ENCODE results near the gene JMJD1C. TPM values are rescaled to one million over a fixed set of nuclear protein-coding genes. Genes with fewer than 3 reads are reported as not detected.
"Not testable (repeated sequence)": the region's sequence is repeated elsewhere in the genome, so short reads cannot be mapped to it uniquely, and the experiment has no call there.

JMJD1C gene
- total RNA-seq, 4 donors from 2014 or later = 92.0 to 153 (median 124) TPM

- DNase-seq = no peak
- TF ChIP-seq POLR2A (IDR thresholded peaks at IDR 0.05) = no peak
- TF ChIP-seq, protein P1, sequence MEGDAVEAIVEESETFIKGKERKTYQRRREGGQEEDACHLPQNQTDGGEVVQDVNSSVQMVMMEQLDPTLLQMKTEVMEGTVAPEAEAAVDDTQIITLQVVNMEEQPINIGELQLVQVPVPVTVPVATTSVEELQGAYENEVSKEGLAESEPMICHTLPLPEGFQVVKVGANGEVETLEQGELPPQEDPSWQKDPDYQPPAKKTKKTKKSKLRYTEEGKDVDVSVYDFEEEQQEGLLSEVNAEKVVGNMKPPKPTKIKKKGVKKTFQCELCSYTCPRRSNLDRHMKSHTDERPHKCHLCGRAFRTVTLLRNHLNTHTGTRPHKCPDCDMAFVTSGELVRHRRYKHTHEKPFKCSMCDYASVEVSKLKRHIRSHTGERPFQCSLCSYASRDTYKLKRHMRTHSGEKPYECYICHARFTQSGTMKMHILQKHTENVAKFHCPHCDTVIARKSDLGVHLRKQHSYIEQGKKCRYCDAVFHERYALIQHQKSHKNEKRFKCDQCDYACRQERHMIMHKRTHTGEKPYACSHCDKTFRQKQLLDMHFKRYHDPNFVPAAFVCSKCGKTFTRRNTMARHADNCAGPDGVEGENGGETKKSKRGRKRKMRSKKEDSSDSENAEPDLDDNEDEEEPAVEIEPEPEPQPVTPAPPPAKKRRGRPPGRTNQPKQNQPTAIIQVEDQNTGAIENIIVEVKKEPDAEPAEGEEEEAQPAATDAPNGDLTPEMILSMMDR (IDR thresholded peaks at IDR 0.05) = no peak
- Histone ChIP-seq H3K4me1 (peaks cover 0 to 40% (median 19%) of the 10 kb centered on the region in 4 donors), H3K4me3 (no peak overlapping the region), H3K36me3 (no peaks in the 10 kb centered on the region), H3K27ac (peak overlapping the region in 2 of 4 donors; percentile 50 to 60), H3K27me3 (no peaks in the 10 kb centered on the region), H3K9me3 (no peaks in the 10 kb centered on the region)
Observed at GRCh38 chr10:63240807-63241206, 225.0 kb downstream of the JMJD1C start.

- no peak overlapping the region for H3K27ac ChIP-seq
- no peaks in the 10 kb centered on the region for H3K9me3 ChIP-seq
- TF ChIP-seq, protein P1 (IDR thresholded peaks at IDR 0.05) = no peak
- TF ChIP-seq POLR2A (IDR thresholded peaks at IDR 0.05) = no peak
- peaks cover 0 to 41% (median 19%) of the 10 kb centered on the region in 4 donors for H3K4me1 ChIP-seq
- DNase-seq = no peak
- H3K36me3 ChIP-seq = no peaks in the 10 kb centered on the region
- H3K27me3 ChIP-seq = no peaks in the 10 kb centered on the region
- H3K4me3 ChIP-seq = no peak overlapping the region
Observed at GRCh38 chr10:63238501-63238900, 227.3 kb downstream of the JMJD1C start.

- peaks cover 0 to 39% (median 17%) of the 10 kb centered on the region in 4 donors for H3K4me1 ChIP-seq
- H3K9me3 ChIP-seq = no peaks in the 10 kb centered on the region
- peak overlapping the region; percentile 45 to 86 (median 68) for H3K27ac ChIP-seq
Observed at GRCh38 chr10:63237396-63237795, 228.4 kb downstream of the JMJD1C start.

GRCh38 chr10:63236113-63236935 lies 229.5 kb downstream of the JMJD1C start:
- peak overlapping the region; percentile 28 to 86 (median 68) for H3K27ac ChIP-seq
- H3K36me3 ChIP-seq = no peaks in the 10 kb centered on the region
- TF ChIP-seq, protein P1 (IDR thresholded peaks at IDR 0.05) = no peak
- no peak for TF ChIP-seq POLR2A (IDR thresholded peaks at IDR 0.05)
- peaks cover 0 to 34% (median 12%) of the 10 kb centered on the region in 4 donors for H3K4me1 ChIP-seq
- no peak overlapping the region for H3K4me3 ChIP-seq
- no peaks in the 10 kb centered on the region for H3K9me3 ChIP-seq
- DNase-seq = peak in 1 of 3 donors; percentile 50
- no peaks in the 10 kb centered on the region for H3K27me3 ChIP-seq

More at GRCh38 chr10:63237396-63237795, 228.4 kb downstream of the JMJD1C start:
- no peak for DNase-seq
- Histone ChIP-seq H3K27me3 (no peaks in the 10 kb centered on the region), H3K36me3 (no peaks in the 10 kb centered on the region), H3K4me3 (no peak overlapping the region)
- no peak for TF ChIP-seq POLR2A (IDR thresholded peaks at IDR 0.05)
- TF ChIP-seq, protein P1 (IDR thresholded peaks at IDR 0.05) = no peak

- not testable (repeated sequence) for H3K27ac ChIP-seq, H3K27me3 ChIP-seq, H3K9me3 ChIP-seq, H3K36me3 ChIP-seq, H3K4me3 ChIP-seq
- DNase-seq = peak in 1 of 3 donors; percentile 40
- peaks cover 0 to 32% (median 12%) of the 10 kb centered on the region in 4 donors for H3K4me1 ChIP-seq
Observed at GRCh38 chr10:63235136-63235535, 230.6 kb downstream of the JMJD1C start.

- H3K4me3 ChIP-seq = no peak overlapping the region
- H3K36me3 ChIP-seq = no peaks in the 10 kb centered on the region
- DNase-seq = no peak
- peaks cover 0 to 9% (median 0%) of the 10 kb centered on the region in 4 donors for H3K4me1 ChIP-seq
- H3K9me3 ChIP-seq = no peaks in the 10 kb centered on the region
- no peak for TF ChIP-seq POLR2A (IDR thresholded peaks at IDR 0.05)
- TF ChIP-seq, protein P1 (IDR thresholded peaks at IDR 0.05) = no peak
- no peaks in the 10 kb centered on the region for H3K27me3 ChIP-seq
- H3K27ac ChIP-seq = no peak overlapping the region
Observed at GRCh38 chr10:63229161-63229560, 236.6 kb downstream of the JMJD1C start.
